ENCODE results near the gene CYFIP2.

DNA sequence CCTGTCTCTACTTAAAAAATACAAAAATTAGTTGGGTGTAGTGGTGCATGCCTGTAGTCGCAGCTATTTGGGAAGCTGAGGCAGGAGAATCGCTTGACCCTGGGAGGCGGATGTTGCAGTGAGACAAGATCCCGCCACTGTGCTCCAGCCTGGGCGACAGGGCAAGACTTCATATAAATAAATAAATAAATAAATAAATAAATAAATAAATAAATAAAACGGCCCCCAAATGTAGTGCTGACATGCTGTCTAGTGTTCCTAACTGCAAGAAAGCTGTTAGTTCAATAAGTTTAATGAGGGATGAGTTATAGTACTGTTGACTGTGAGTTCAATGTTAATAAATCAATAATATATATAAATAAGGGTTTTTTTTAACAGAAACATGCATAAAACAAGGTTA is 7.5 kb upstream of the CYFIP2 start:
- TF ChIP-seq, protein P1, sequence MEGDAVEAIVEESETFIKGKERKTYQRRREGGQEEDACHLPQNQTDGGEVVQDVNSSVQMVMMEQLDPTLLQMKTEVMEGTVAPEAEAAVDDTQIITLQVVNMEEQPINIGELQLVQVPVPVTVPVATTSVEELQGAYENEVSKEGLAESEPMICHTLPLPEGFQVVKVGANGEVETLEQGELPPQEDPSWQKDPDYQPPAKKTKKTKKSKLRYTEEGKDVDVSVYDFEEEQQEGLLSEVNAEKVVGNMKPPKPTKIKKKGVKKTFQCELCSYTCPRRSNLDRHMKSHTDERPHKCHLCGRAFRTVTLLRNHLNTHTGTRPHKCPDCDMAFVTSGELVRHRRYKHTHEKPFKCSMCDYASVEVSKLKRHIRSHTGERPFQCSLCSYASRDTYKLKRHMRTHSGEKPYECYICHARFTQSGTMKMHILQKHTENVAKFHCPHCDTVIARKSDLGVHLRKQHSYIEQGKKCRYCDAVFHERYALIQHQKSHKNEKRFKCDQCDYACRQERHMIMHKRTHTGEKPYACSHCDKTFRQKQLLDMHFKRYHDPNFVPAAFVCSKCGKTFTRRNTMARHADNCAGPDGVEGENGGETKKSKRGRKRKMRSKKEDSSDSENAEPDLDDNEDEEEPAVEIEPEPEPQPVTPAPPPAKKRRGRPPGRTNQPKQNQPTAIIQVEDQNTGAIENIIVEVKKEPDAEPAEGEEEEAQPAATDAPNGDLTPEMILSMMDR (IDR thresholded peaks at IDR 0.05; ENCODE audit: low read length), result no peak
- no peak for TF ChIP-seq EZH2 (optimal IDR thresholded peaks at IDR 0.05; ENCODE audit: low read depth, low read length)
